Activated CD4-positive, alpha-beta T cell treated with anti-CD3 and anti-CD28 coated beads for 1 hour (primary cell): ENCODE results near the gene PSG7.
"Not testable (repeated sequence)": the region's sequence is repeated elsewhere in the genome, so short reads cannot be mapped to it uniquely, and the experiment has no call there.

Experiments
- DNase-seq: peaks from one replicate; pipeline ENCODE4 v3.0.0-alpha.2; 2020

PSG7 gene

DNA sequence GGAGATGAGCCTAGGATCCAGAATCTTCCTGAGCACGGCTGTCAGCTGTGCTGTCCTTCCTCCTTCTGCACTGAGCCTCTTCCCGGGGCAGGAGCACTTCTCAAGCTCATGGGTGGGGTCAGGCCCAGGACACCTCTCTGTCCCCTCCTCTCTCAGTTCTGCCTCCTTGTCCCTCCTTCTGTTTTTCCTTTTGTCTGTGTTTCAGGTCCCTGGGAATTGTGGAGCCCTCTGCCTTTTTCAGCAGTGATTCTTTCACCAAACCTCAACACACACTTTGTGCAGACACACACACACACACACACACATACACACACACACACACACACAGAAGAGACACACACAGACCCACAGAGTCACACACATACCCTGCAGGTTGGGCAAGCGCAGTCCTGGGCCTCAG, at the start of gene PSG7:
Gene PSG7 (minus strand): TSS at position 101 of the 400 bp plus-strand sequence. CDS start 131 bp downstream, outside the sequence.
- not testable (repeated sequence) for DNase-seq

DNA sequence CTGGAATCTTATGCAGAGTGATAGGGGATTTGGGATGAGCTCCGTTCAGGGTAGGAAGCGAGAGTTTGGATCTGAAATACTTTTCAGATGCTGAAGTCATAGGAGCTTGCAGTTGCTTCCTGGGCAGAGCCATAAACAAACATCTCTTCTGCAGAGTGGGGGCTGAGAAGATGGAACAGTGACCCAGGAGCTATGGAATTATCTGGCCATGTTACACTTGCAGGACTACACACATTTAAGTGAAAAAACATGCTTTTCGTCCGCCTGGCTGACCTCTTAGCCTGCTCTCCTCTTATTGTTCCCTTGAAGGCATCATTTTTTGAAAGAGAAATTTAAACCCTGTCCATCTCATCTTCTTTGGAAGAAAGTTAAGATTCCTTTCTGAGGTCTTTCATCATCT, 48.6 kb upstream of the PSG7 start:
- DNase-seq = no peak

DNA sequence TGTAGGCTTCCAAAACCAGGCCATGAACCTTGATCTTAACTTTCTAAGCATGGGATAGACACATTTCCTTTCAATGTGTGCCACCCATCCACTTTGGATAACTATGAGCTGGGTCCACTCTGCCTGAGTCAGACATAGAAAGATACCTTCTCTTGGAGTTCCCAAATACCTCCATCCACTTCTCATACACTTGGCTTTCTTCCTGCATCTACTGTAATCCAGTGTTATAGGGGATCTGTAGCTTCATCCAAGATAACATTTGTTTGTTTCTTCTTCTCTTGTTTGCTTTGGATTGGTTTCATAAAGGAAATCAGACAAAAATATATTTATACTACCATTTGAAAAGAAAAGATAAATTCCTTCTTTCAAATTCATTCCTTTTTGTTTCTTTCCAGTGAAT, 45.1 kb upstream of the PSG7 start:
- DNase-seq = not testable (repeated sequence)

DNA sequence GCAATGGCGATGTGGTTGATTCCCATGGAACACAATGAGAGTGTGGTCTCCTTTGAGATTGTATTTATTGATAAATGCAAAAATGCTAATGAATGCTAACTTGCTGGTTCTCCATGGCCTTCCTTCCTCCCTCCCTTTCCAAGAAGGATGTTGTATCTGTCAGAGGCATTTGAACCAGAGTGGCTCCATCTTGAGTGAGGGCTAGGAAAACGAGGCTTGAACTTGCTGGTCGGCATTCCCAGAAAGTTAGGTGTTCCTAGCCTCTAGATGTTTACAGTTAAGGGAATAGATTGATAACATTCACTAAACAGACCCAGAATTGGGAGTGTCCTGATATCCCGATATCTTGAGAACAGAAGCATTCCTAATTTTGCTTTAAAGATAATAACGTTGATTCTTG, 34.4 kb upstream of the PSG7 start:
- not testable (repeated sequence) for DNase-seq

- no peak for DNase-seq
These were observed 28.2 kb upstream of the PSG7 start for GRCh38 chr19:42965176-42965575.

DNA sequence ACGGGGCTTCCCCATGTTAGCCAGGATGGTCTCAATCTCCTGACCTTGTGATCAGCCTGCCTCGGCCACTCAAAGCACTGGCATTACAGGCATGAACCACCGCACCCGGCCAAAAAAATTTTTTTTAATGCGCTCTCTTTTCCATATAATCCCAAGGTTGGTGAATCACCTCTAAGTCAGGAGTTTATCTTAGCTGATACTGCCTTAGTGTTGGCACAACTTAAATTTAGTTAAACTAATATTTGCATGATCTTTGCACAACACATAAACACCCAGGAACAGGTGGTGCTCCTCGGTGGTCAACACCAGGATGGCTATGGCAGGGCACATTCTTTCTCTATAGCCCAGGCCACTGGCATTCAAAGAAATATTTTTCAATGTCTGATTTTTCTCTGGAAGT, 24.1 kb upstream of the PSG7 start:
- DNase-seq = no peak

DNA sequence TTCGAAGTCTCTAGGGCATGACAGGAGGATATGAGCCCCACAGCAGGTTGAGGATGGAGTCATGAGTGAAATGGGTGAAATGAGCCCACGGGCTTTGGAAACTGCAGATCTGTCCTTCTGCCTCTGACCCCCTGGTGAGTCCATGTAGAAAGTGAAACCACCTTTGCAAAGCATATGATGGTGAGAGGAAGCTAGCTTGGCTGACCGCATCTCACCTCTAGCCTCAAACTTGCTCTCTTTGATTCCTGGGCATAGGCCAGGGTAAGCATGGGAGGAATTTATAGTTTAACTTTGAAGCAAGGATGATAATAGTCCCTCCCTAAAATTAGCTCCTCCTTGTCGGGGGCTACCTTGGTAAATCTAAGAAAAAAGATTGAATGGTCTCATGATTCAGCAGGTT, 15.1 kb upstream of the PSG7 start:
- DNase-seq = not testable (repeated sequence)

DNA sequence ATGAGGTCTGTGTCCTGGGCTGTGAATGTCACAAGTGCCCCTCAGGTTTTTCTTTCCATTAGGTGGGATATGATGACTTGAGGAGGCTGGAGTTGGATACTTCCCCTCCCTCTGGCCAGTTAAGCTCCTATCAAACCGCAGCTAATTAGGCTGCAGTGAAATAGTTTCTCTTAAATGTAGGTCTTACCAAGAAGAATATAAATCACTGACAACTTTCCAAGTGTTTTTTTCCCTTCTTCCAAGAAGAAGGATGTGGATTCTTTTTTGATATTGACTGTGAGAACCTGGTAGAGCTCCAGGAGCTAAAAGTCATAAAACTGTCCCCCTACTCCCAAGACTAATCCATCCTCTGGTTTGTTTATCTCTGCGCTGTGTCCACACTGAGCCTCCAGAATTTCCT, 14.5 kb upstream of the PSG7 start:
- not testable (repeated sequence) for DNase-seq

DNA sequence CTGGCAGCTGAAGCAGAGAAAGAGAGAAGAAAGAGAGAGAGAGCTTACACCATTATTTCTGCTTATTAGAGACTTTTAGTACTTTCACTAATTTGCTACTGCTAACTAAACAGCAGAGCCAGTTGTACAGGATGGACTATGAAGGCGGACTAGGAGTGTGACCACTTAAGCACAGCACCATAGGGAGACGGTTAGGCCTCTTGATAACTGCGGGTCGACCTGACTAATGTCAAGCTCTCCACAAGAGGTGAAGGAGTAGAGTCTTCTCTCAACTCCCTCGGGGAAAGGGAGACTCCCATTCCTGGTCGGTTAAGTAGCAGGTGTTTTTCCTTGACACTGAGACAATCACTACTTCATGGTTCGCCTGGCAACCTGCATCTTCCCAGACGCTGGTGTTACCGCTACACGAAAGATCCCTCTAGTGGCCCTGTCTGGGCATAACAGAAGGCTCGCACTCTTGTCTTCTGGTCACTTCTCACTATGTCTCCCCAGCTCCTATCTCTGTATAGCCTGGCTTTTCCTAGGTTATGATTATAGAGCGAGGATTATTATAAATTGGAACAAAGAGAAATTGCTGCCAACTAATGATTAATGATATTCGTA, 5.3 kb upstream of the PSG7 start:
- DNase-seq = no peak

DNA sequence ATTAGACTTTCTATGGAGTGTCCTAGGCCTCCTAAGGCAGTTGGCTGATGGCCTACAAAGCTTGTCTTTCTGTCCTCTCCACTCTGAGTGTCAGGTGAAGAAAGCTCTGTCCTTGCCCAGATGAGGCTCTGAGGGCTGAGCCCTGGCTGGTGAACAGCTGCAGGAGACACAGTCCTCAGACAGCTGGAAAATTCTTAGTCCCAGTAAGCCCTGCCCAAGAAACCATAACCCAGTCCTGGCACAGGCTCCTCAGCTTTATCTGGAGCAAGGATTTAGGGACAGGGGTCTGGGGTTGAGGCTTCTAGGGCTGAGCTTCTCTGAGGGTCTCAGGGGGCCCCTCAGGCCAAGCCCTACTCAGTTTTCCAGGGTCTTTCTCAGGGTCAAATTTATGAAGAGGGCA, 2.3 kb downstream of the PSG7 start:
- DNase-seq = not testable (repeated sequence)

- DNase-seq = not testable (repeated sequence)
These were observed 2.8 kb downstream of the PSG7 start for GRCh38 chr19:42934183-42934582.

DNA sequence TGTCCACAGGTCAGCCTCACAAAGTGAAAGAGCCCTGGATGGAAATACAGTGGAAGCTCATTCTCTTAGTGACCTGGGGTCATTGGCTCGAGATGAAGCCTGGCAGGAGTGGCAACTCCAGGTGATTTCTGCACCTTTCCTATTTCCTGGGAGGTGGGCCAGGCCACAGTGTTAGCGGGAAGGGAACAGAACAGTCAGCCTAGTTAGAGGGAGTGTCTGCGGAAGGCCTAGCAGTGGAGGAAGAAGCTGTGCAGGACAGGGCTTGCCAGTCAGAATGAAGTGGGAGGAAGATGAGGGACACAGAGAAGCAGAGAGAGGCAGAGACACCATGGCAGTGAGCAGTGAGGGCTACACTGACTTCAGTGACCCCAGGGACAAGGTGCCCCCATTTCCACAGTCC, 3.6 kb downstream of the PSG7 start:
- not testable (repeated sequence) for DNase-seq

GRCh38 chr19:42932485-42933101, 4.4 kb downstream of the PSG7 start:
- DNase-seq = not testable (repeated sequence)

GRCh38 chr19:42930214-42930613, 6.8 kb downstream of the PSG7 start:
- DNase-seq = not testable (repeated sequence)

DNA sequence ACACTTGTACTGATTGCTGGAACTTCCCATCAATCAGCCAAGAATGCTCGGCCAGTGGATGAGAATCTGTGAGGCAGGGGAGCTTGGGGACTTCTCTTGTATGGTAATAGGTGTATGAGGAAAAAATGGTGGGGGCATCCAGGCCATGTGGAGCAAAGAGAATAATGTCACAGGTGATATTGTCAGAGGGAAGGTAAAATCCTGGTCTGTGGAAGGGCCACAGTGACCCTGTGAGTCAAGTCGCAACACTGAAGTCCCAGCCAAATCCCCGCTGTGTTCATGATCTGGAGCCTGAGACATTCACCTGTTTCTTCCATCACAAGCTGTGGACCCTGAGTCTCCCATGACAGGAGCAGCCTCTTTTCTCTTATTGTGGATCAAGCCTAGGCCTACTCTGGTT, 8.1 kb downstream of the PSG7 start:
- no peak for DNase-seq

GRCh38 chr19:42926781-42927180, 10.2 kb downstream of the PSG7 start:
- no peak for DNase-seq

- not testable (repeated sequence) for DNase-seq
These were observed 13.9 kb downstream of the PSG7 start for GRCh38 chr19:42923106-42923505.

DNA sequence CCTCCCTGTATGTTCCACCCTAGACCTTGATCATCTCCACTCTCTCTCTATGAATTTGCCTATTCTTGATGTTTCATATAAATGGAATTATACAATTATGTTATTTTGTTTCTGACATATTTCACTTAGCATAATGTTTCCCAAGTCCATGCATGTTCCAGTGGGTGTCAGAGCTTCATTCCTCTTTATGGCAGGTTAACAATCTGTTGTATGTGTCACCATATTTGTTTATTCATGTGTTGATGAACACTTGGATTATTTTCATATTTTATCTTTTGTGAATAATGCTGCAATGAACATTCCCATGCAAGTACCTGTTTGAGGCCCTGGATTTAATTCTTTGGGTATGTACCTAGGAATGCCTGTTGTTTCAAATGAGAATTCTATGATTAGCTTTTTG, 16.0 kb downstream of the PSG7 start:
- not testable (repeated sequence) for DNase-seq

DNA sequence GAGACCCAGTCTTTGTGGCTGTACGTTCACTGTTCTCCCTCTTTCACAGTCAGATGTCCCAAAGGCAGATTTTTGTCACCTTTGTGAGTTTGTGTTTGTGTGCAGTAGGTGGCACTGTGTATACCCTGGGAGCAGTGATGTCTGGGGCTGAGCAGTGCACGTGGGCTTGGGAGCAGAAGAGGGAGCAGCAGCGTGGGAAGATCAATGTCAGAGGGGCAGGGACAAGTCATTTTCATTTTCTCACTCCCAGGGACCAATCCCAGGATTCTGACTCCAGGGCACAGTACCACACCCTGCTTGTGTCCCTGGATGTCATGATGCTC, 17.3 kb downstream of the PSG7 start:
- no peak for DNase-seq

GRCh38 chr19:42919070-42919756, 17.8 kb downstream of the PSG7 start:
- not testable (repeated sequence) for DNase-seq

DNA sequence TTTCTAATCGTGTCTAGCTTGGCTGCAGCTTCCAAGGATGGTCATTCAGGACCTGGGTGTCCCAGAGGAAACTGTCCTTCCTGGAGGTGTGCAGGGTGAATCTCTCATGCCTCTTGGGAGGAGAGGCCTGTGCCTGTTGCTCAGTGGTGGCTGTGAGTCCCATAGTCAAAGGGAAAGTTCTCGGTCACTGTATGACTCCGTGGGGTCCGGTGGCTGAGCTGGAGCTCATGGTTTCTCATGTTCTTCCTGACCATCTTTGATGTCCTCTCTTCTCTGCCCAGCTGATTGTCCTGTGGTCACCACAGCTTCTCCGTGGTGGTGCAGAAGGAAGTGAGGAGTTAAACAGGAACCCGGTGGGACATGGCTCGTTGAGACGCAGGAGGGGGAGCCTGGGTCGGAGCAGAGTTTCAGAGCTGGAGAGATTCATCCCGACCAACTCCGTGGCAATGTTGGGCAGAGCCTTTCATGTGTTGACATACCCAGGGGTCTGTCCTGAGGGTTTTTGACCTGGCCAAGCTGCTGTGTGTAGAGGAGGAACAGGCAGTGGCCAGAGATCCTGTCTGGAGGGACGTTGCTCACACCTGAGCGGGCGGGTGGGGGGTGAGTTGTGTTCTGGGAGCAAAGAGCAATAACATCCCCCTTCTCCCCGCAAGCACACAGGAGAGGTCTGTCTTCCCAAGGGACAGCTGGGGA, 18.5 kb downstream of the PSG7 start:
- DNase-seq = not testable (repeated sequence)

DNA sequence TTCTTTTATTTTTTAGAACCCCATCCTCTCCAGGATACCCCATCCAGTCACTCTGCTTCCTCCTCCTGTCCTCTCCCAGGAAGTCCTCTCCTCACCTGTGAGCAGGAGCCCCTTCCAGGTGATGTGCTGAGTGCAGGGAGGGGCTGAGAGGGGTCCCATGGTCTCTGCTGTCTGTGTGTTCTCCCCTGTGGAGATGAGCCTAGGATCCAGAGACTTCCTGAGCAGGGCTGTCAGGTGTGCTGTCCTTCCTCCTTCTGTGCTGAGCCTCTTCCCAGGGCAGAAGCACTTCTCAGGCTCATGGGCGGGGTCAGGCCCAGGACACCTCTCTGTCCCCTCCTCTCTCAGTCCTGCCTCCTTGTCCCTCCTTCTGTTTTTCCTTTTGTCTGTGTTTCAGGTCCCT, 19.4 kb downstream of the PSG7 start, which contains the start of gene PSG6:
Gene PSG6 (minus strand): TSS at position 261 of the 400 bp plus-strand sequence. CDS start 102 bp downstream, at position 159.
- not testable (repeated sequence) for DNase-seq

DNA sequence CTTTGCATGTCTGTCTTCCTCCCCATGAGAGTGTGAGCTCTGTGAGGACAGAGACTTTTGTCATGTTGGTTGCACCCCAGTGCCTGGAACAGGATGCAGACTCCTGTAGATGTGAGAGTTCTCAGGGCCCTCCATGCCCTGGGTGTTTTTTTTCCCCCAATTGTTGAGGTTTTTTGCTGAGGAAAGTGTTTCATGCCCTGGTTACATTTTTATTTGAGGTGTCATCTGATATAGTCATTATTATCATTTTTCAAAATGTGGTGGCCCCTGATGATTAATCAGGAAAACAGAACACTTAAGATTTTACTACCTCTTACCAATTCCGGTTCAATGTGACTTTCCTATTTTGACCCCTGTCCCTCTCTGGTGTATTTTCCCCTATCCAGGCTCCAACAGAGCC, 20.1 kb downstream of the PSG7 start:
- not testable (repeated sequence) for DNase-seq

GRCh38 chr19:42913516-42913915, 23.5 kb downstream of the PSG7 start:
- DNase-seq = not testable (repeated sequence)
